ENCODE measurements around the gene FGFR3.
A peak's percentile ranks its signal among the peaks of the same experiment; 100 is the strongest.

Gene FGFR3

DNA sequence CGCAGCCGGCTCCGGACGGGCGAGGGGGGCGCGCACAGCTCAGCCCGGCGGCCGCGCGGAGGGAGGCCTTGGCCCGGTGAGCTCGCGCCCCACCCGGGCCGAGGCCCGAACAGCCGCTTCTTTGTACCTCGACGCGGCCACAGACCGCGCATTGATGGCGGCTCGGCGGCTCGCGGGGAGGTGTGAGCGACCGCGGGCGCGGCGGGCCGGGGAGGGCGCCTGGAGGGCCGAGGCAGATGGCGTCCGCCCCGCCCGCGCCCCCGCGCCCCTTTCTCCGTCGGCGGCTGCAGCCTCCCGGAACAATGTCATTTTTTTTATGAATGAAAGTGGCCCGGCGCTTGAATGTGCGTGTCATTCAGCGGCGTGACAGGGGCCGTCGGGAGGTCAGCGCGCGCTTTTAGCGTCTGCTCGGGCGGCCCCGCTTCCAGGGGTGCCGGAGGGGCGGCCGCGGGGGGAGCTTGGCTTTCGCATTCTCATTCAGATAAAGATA, 1.8 kb downstream of the FGFR3 start:
- no peak for DNase-seq
- peaks cover 18% of the 10 kb centered on the region for H3K79me2 ChIP-seq (ENCODE audit: control insufficient read depth, insufficient read depth, low read length)
- WGBS (ENCODE audit: extremely low coverage, insufficient coverage, low lambda C conversion rate) = no CpG with 5 or more reads among the region's 68 CpGs
- no peak overlapping the region for H3K27ac ChIP-seq (ENCODE audit: low read depth, low read length)
- no peaks in the 10 kb centered on the region for H3K36me3 ChIP-seq (ENCODE audit: control insufficient read depth, insufficient read depth, low read length)
- H3K79me1 ChIP-seq (ENCODE audit: low read length) = peaks cover 14% of the 10 kb centered on the region
- H2BK120ac ChIP-seq (ENCODE audit: low read depth, low read length) = no peak overlapping the region
- H3K23ac ChIP-seq (ENCODE audit: low read length) = peak overlapping the region; percentile 48
- peak overlapping the region; percentile 79 for H3K4me2 ChIP-seq (ENCODE audit: low read length)
- peak overlapping the region; percentile 91 for H3K9ac ChIP-seq (ENCODE audit: low read length)
- no peak overlapping the region for H2BK5ac ChIP-seq (ENCODE audit: low read length)
- no peaks in the 10 kb centered on the region for H3K27me3 ChIP-seq (ENCODE audit: insufficient read depth, low read length, poor library complexity)
- H3K18ac ChIP-seq (ENCODE audit: low read length) = peak overlapping the region; percentile 64
- H3K4me3 ChIP-seq (ENCODE audit: low read length) = peak overlapping the region; percentile 70
- H3K4me1 ChIP-seq (ENCODE audit: control insufficient read depth, low read depth, low read length) = no peaks in the 10 kb centered on the region
- no peak overlapping the region for H4K8ac ChIP-seq (ENCODE audit: low read depth, low read length)
- no peak overlapping the region for H2AK5ac ChIP-seq (ENCODE audit: low read length)
- H3K4ac ChIP-seq (ENCODE audit: low read depth, low read length) = no peak overlapping the region
- no peak overlapping the region for H4K5ac ChIP-seq (ENCODE audit: low read length)
- peak overlapping the region; percentile 95 for H3K56ac ChIP-seq (ENCODE audit: low read length)
- no peak overlapping the region for H2BK15ac ChIP-seq (replicated peaks; ENCODE audit: low read depth)

GRCh38 chr4:1795299-1796195, 2.5 kb downstream of the FGFR3 start:
- H3K4me2 ChIP-seq (ENCODE audit: low read length) = peak overlapping the region; percentile 79
- peak overlapping the region; percentile 95 for H3K56ac ChIP-seq (ENCODE audit: low read length)
- H3K23ac ChIP-seq (ENCODE audit: low read length) = no peak overlapping the region
- H3K9ac ChIP-seq (ENCODE audit: low read length) = no peak overlapping the region
- H4K5ac ChIP-seq (ENCODE audit: low read length) = no peak overlapping the region
- no peak overlapping the region for H2BK5ac ChIP-seq (ENCODE audit: low read length)
- no peak overlapping the region for H2BK15ac ChIP-seq (replicated peaks; ENCODE audit: low read depth)
- peak overlapping the region; percentile 5 for H3K4ac ChIP-seq (ENCODE audit: low read depth, low read length)
- H3K4me3 ChIP-seq (ENCODE audit: low read length) = no peak overlapping the region
- no peak overlapping the region for H2AK5ac ChIP-seq (ENCODE audit: low read length)
- H3K18ac ChIP-seq (ENCODE audit: low read length) = no peak overlapping the region
- peak; percentile 51 for DNase-seq
- no CpG with 5 or more reads among the region's 32 CpGs for WGBS (ENCODE audit: extremely low coverage, insufficient coverage, low lambda C conversion rate)
- H3K36me3 ChIP-seq (ENCODE audit: control insufficient read depth, insufficient read depth, low read length) = no peaks in the 10 kb centered on the region
- H3K27me3 ChIP-seq (ENCODE audit: insufficient read depth, low read length, poor library complexity) = no peaks in the 10 kb centered on the region
- no peaks in the 10 kb centered on the region for H3K4me1 ChIP-seq (ENCODE audit: control insufficient read depth, low read depth, low read length)
- no peak overlapping the region for H4K8ac ChIP-seq (ENCODE audit: low read depth, low read length)
- H3K79me2 ChIP-seq (ENCODE audit: control insufficient read depth, insufficient read depth, low read length) = peaks cover 18% of the 10 kb centered on the region
- H3K79me1 ChIP-seq (ENCODE audit: low read length) = peaks cover 14% of the 10 kb centered on the region
- no peak overlapping the region for H3K27ac ChIP-seq (ENCODE audit: low read depth, low read length)
- H2BK120ac ChIP-seq (ENCODE audit: low read depth, low read length) = no peak overlapping the region

GRCh38 chr4:1796486-1797204, 3.6 kb downstream of the FGFR3 start:
- H2AK5ac ChIP-seq (ENCODE audit: low read length) = no peak overlapping the region
- H3K9ac ChIP-seq (ENCODE audit: low read length) = no peak overlapping the region
- H3K4me2 ChIP-seq (ENCODE audit: low read length) = no peak overlapping the region
- no peaks in the 10 kb centered on the region for H3K36me3 ChIP-seq (ENCODE audit: control insufficient read depth, insufficient read depth, low read length)
- no peak for DNase-seq
- H3K4me3 ChIP-seq (ENCODE audit: low read length) = no peak overlapping the region
- H3K18ac ChIP-seq (ENCODE audit: low read length) = no peak overlapping the region
- no peak overlapping the region for H2BK5ac ChIP-seq (ENCODE audit: low read length)
- H3K4ac ChIP-seq (ENCODE audit: low read depth, low read length) = no peak overlapping the region
- peaks cover 18% of the 10 kb centered on the region for H3K79me2 ChIP-seq (ENCODE audit: control insufficient read depth, insufficient read depth, low read length)
- H4K8ac ChIP-seq (ENCODE audit: low read depth, low read length) = no peak overlapping the region
- WGBS (ENCODE audit: extremely low coverage, insufficient coverage, low lambda C conversion rate) = no CpG with 5 or more reads among the region's 14 CpGs
- H3K79me1 ChIP-seq (ENCODE audit: low read length) = peaks cover 14% of the 10 kb centered on the region
- no peak overlapping the region for H4K5ac ChIP-seq (ENCODE audit: low read length)
- no peak overlapping the region for H3K56ac ChIP-seq (ENCODE audit: low read length)
- no peak overlapping the region for H2BK120ac ChIP-seq (ENCODE audit: low read depth, low read length)
- H3K27ac ChIP-seq (ENCODE audit: low read depth, low read length) = no peak overlapping the region
- H3K27me3 ChIP-seq (ENCODE audit: insufficient read depth, low read length, poor library complexity) = no peaks in the 10 kb centered on the region
- no peak overlapping the region for H2BK15ac ChIP-seq (replicated peaks; ENCODE audit: low read depth)
- H3K4me1 ChIP-seq (ENCODE audit: control insufficient read depth, low read depth, low read length) = no peaks in the 10 kb centered on the region
- no peak overlapping the region for H3K23ac ChIP-seq (ENCODE audit: low read length)

DNA sequence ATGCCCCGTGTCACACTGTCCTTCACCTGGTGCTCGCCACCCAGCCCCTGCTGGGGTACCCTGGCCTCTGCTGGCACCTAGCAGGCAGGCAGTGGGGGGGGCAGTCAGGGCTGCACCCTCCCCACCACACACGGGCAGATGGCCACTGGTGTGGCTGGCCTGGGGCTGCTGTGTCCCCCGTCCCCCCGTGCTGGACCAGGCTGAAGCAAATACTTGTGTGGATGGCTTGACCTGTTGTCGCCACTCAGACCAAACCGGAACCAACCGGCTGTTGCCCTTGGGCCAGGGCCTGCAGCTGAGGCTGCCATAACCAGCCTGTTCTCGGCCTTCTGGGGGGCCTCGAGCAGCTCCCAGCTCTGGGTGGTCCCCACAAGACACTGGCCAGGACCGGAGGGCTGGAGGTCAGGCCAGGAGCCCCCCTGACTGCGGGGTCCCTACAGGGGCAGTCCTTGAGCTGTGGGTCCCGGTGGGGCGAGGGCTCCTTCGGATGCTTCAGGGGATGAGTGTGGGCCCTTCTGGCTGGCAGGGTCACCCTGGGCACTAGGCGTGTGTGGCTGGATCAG, 4.3 kb downstream of the FGFR3 start:
- Histone ChIP-seq H2BK15ac (replicated peaks; ENCODE audit: low read depth) (no peak overlapping the region), H3K4me3 (ENCODE audit: low read length) (no peak overlapping the region), H3K36me3 (ENCODE audit: control insufficient read depth, insufficient read depth, low read length) (no peaks in the 10 kb centered on the region), H3K27ac (ENCODE audit: low read depth, low read length) (no peak overlapping the region), H3K23ac (ENCODE audit: low read length) (no peak overlapping the region), H2BK5ac (ENCODE audit: low read length) (no peak overlapping the region), H3K4me1 (ENCODE audit: control insufficient read depth, low read depth, low read length) (no peaks in the 10 kb centered on the region), H3K18ac (ENCODE audit: low read length) (no peak overlapping the region), H2BK120ac (ENCODE audit: low read depth, low read length) (no peak overlapping the region), H4K8ac (ENCODE audit: low read depth, low read length) (no peak overlapping the region), H3K4ac (ENCODE audit: low read depth, low read length) (no peak overlapping the region), H3K4me2 (ENCODE audit: low read length) (no peak overlapping the region), H3K79me1 (ENCODE audit: low read length) (peaks cover 14% of the 10 kb centered on the region), H3K79me2 (ENCODE audit: control insufficient read depth, insufficient read depth, low read length) (peaks cover 18% of the 10 kb centered on the region), H3K27me3 (ENCODE audit: insufficient read depth, low read length, poor library complexity) (no peaks in the 10 kb centered on the region), H3K56ac (ENCODE audit: low read length) (no peak overlapping the region), H4K5ac (ENCODE audit: low read length) (no peak overlapping the region), H2AK5ac (ENCODE audit: low read length) (no peak overlapping the region), H3K9ac (ENCODE audit: low read length) (no peak overlapping the region)
- no peak for DNase-seq
- WGBS (ENCODE audit: extremely low coverage, insufficient coverage, low lambda C conversion rate) = no CpG with 5 or more reads among the region's 16 CpGs

DNA sequence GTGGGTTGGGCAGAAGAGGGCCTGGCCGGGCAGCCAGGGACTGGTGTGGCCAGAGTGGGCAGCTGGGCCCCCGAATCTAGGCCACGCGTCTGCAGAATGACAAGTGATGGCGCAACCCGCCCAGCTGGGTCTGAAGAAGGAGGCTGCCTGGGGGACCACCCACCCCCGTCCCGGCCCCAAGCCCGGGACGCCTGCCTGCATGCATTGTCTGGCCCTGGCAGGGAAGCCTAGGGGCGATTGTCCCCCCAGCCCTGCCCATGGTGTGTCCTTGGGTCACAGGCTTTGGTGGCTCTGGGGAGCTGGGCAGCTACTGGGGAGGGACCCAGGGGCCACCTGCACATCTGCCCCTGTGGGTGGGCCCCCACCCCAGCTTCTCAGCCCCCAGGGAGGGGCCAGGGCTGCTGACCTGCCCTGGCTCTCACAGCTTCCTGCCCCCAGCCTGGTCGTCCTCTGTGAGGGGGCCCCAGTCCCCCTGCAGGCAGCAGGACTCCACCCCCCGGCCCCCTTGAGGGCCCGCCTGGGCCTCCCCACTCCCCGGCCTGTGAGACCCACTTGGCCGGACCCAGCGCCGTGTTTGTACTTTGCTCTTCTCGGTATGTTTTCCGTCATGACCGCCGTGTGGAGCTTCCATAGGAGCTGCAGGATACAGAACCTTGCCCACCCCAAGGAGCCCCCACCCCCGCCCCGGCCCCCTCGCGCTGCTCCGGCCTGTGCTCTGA, 4.9 kb downstream of the FGFR3 start:
- Histone ChIP-seq H3K18ac (ENCODE audit: low read length) (no peak overlapping the region), H3K56ac (ENCODE audit: low read length) (no peak overlapping the region), H4K8ac (ENCODE audit: low read depth, low read length) (no peak overlapping the region), H4K5ac (ENCODE audit: low read length) (no peak overlapping the region), H3K79me1 (ENCODE audit: low read length) (peaks cover 14% of the 10 kb centered on the region), H3K9ac (ENCODE audit: low read length) (no peak overlapping the region), H3K4me2 (ENCODE audit: low read length) (no peak overlapping the region), H3K27me3 (ENCODE audit: insufficient read depth, low read length, poor library complexity) (no peaks in the 10 kb centered on the region), H3K4ac (ENCODE audit: low read depth, low read length) (no peak overlapping the region), H2AK5ac (ENCODE audit: low read length) (no peak overlapping the region), H3K36me3 (ENCODE audit: control insufficient read depth, insufficient read depth, low read length) (no peaks in the 10 kb centered on the region), H2BK120ac (ENCODE audit: low read depth, low read length) (no peak overlapping the region), H3K79me2 (ENCODE audit: control insufficient read depth, insufficient read depth, low read length) (peaks cover 18% of the 10 kb centered on the region), H3K23ac (ENCODE audit: low read length) (no peak overlapping the region), H2BK5ac (ENCODE audit: low read length) (no peak overlapping the region), H3K27ac (ENCODE audit: low read depth, low read length) (no peak overlapping the region), H3K4me3 (ENCODE audit: low read length) (no peak overlapping the region), H2BK15ac (replicated peaks; ENCODE audit: low read depth) (no peak overlapping the region), H3K4me1 (ENCODE audit: control insufficient read depth, low read depth, low read length) (no peaks in the 10 kb centered on the region)
- WGBS (ENCODE audit: extremely low coverage, insufficient coverage, low lambda C conversion rate) = no CpG with 5 or more reads among the region's 27 CpGs
- no peak for DNase-seq

Measured in mesendoderm (in vitro differentiated cells).